Measurements from ENCODE around the gene CASK.

GRCh38 chrX:41561045-41561444 is 362.3 kb downstream of the CASK start:
- TF ChIP-seq, protein P1, sequence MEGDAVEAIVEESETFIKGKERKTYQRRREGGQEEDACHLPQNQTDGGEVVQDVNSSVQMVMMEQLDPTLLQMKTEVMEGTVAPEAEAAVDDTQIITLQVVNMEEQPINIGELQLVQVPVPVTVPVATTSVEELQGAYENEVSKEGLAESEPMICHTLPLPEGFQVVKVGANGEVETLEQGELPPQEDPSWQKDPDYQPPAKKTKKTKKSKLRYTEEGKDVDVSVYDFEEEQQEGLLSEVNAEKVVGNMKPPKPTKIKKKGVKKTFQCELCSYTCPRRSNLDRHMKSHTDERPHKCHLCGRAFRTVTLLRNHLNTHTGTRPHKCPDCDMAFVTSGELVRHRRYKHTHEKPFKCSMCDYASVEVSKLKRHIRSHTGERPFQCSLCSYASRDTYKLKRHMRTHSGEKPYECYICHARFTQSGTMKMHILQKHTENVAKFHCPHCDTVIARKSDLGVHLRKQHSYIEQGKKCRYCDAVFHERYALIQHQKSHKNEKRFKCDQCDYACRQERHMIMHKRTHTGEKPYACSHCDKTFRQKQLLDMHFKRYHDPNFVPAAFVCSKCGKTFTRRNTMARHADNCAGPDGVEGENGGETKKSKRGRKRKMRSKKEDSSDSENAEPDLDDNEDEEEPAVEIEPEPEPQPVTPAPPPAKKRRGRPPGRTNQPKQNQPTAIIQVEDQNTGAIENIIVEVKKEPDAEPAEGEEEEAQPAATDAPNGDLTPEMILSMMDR (IDR thresholded peaks at IDR 0.05) = no peak
- TF ChIP-seq POLR2A (IDR thresholded peaks at IDR 0.05) = no peak

All from right lobe of liver (tissue), 4 donors.